ENCODE measurements around the gene PDE4DIP.
"Not testable (repeated sequence)": the region's sequence is repeated elsewhere in the genome, so short reads cannot be mapped to it uniquely, and the experiment has no call there.

- not testable (repeated sequence) for TF ChIP-seq EZH2 (IDR thresholded peaks at IDR 0.05; ENCODE audit: borderline replicate concordance, low read length); CTCF (IDR thresholded peaks at IDR 0.05; ENCODE audit: low read length)
Measured at GRCh38 chr1:148927645-148928044, 83.4 kb downstream of the PDE4DIP start.

Measured in OCI-LY1 (cell line).